Measurements from ENCODE around the gene WWC2.
A peak's percentile ranks its signal among the peaks of the same experiment; 100 is the strongest.

Gene WWC2

DNA sequence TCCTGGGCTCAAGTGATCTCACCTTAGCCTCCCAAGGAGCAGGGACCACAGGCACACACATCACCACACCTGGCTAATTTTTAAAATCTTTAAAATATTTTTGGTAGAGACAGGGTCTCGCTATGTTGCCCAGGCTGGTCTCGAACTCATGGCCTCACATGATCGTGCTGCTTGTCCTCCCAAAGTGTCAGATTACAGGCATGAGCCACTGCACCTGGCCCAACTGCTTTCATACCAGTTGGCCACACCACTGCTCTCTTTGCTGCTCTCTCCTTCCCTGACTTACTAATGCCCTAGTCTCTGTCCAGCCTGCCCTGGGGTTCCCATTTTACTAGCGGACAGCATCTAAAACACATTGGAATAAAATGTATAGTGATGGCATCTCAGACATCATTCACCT is 153.9 kb downstream of the WWC2 start:
- in situ Hi-C loops (cut with MboI; ENCODE audit: low pct_unique_long_range_greater_than_20kb, low sequenced_read_pairs, unreplicated experiment): loop anchor here (25.0 kb wide), 1 partner anchor 316 kb away; no protein-coding TSS in a partner anchor
- no peak for DNase-seq (ENCODE audit: low spot score)
- TF ChIP-seq, protein P1, sequence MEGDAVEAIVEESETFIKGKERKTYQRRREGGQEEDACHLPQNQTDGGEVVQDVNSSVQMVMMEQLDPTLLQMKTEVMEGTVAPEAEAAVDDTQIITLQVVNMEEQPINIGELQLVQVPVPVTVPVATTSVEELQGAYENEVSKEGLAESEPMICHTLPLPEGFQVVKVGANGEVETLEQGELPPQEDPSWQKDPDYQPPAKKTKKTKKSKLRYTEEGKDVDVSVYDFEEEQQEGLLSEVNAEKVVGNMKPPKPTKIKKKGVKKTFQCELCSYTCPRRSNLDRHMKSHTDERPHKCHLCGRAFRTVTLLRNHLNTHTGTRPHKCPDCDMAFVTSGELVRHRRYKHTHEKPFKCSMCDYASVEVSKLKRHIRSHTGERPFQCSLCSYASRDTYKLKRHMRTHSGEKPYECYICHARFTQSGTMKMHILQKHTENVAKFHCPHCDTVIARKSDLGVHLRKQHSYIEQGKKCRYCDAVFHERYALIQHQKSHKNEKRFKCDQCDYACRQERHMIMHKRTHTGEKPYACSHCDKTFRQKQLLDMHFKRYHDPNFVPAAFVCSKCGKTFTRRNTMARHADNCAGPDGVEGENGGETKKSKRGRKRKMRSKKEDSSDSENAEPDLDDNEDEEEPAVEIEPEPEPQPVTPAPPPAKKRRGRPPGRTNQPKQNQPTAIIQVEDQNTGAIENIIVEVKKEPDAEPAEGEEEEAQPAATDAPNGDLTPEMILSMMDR (IDR thresholded peaks at IDR 0.05; ENCODE audit: extremely low read depth, insufficient read depth, missing control alignments): no peak

GRCh38 chr4:183253451-183253850 is 154.4 kb downstream of the WWC2 start:
- TF ChIP-seq, protein P1 (IDR thresholded peaks at IDR 0.05; ENCODE audit: extremely low read depth, insufficient read depth, missing control alignments): no peak
- in situ Hi-C loops (cut with MboI; ENCODE audit: low pct_unique_long_range_greater_than_20kb, low sequenced_read_pairs, unreplicated experiment): loop anchor here (25.0 kb wide), 1 partner anchor 316 kb away; no protein-coding TSS in a partner anchor
- DNase-seq (ENCODE audit: low spot score): no peak

DNA sequence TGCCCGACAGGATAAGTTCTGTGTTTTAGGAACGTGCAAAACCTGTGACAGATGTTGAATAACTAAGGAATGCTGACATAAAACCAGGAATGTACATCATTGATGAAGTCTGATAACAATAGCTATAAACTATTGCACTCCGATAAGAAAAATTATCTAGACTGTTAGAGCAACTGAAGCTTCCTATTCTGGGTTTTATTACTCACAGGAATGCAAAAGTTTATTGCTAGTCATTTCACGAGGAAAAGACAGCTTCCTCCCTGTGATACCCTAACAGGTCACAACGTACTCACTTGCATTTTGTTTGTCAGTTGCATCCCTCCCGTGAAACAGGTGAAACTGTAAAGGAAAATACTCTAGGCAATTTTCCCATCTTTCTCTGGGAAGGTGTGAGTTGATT is 155.1 kb downstream of the WWC2 start:
- DNase-seq (ENCODE audit: low spot score): no peak
- TF ChIP-seq, protein P1 (IDR thresholded peaks at IDR 0.05; ENCODE audit: extremely low read depth, insufficient read depth, missing control alignments): no peak
- in situ Hi-C loops (cut with MboI; ENCODE audit: low pct_unique_long_range_greater_than_20kb, low sequenced_read_pairs, unreplicated experiment): loop anchor here (25.0 kb wide), 1 partner anchor 317 kb away; no protein-coding TSS in a partner anchor

DNA sequence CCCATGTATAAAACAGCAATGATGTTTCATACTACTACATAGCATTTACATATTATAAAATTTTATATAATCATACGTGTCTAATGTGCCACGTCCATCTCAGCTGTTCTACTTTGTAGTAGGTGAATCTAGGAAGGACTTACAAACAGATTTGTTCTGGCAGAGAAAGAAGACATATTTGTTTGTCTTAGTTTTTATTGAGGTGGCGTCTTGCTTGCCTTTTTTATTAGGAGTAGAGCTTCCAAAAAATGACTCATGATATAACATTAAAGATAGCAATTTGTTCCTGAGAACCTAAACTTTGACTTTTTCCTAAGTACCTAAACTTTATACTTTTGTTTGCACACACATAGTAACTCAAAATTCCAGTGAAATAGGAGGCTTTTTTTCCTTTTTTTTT is 156.4 kb downstream of the WWC2 start:
- in situ Hi-C loops (cut with MboI; ENCODE audit: low pct_unique_long_range_greater_than_20kb, low sequenced_read_pairs, unreplicated experiment): loop anchor here (25.0 kb wide), 1 partner anchor 318 kb away; no protein-coding TSS in a partner anchor
- TF ChIP-seq, protein P1 (IDR thresholded peaks at IDR 0.05; ENCODE audit: extremely low read depth, insufficient read depth, missing control alignments): no peak
- DNase-seq (ENCODE audit: low spot score): no peak

DNA sequence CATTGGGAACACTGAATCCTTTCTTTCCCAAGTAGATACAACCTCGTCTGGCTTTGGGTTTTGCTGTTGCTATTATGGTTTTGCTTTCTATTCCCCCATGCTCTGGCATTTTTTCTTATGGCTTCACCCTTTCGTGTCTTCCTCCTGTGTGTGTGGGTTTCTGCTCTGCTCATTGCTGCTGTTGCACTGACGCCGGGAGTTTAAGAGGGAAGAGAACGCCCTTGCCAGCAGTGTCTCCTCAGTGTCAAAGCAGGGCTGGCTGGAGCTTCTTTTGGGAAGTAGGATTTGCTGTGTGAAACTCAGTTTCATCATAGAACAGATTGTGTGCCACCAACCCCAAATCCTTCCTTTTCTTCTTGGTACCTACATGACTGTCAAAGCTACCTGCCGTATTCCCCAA is 157.3 kb downstream of the WWC2 start:
- in situ Hi-C loops (cut with MboI; ENCODE audit: low pct_unique_long_range_greater_than_20kb, low sequenced_read_pairs, unreplicated experiment): loop anchor here (25.0 kb wide), 1 partner anchor 319 kb away; no protein-coding TSS in a partner anchor
- TF ChIP-seq, protein P1 (IDR thresholded peaks at IDR 0.05; ENCODE audit: extremely low read depth, insufficient read depth, missing control alignments): no peak

GRCh38 chr4:183256756-183257385 is 157.8 kb downstream of the WWC2 start:
- in situ Hi-C loops (cut with MboI; ENCODE audit: low pct_unique_long_range_greater_than_20kb, low sequenced_read_pairs, unreplicated experiment): loop anchor here (25.0 kb wide), 1 partner anchor 320 kb away; no protein-coding TSS in a partner anchor
- DNase-seq (ENCODE audit: low spot score): peak; percentile 41

More for the DNA sequence above, 157.3 kb downstream of the WWC2 start:
- no peak for DNase-seq (ENCODE audit: low spot score)

More at GRCh38 chr4:183256756-183257385, 157.8 kb downstream of the WWC2 start:
- TF ChIP-seq, protein P1 (IDR thresholded peaks at IDR 0.05; ENCODE audit: extremely low read depth, insufficient read depth, missing control alignments): peak; percentile 83
